HepG2 (cell line): Measurements from ENCODE around the gene ADGRD1. TPM values are rescaled to one million over a fixed set of nuclear protein-coding genes. Genes with fewer than 3 reads are reported as not detected.
A peak's percentile ranks its signal among the peaks of the same experiment; 100 is the strongest.

Experiments
- ATAC-seq: fragments of 200-7000 bp; cut with Tn5 transposase; 3 replicates; pipeline ENCODE4 v1.9.1; 2020; ENCODE audit warnings: mild to moderate bottlenecking, moderate library complexity
- BruUV-seq: library from RNA; stranded (reverse); fragments of 400-500 nt; replicated peaks from 2 replicates; lab custom pipeline; 2021; lab: Mats Ljungman, UMichigan
- CTCF ChIA-PET: fragments of 300-600 bp; formaldehyde crosslinking; extraction: SDS; loops from one replicate; lab custom pipeline; 2021; ENCODE audit warnings: low total read pairs, inconsistent platforms, low intra/inter-chr PET ratio; lab: Yijun Ruan, JAX
- POLR2A ChIA-PET: fragments of 350-600 bp; sonication (Branson Sonifier 250); formaldehyde crosslinking; loops from one replicate; lab custom pipeline; 2020; ENCODE audit warnings: antibody characterized with exemption, inconsistent platforms; lab: Yijun Ruan, JAX
- DNase-seq: peaks from one replicate; pipeline ENCODE4 v3.0.0-alpha.2; 2015; ENCODE audit warnings: low spot score
- FAIRE-seq: peaks from 3 replicates; lab custom pipeline; 2011; peaks lifted over from hg19 to GRCh38; lab: Jason Lieb, UNC
- H2AFZ ChIP-seq: one replicate; pipeline ENCODE4 v1.6.1; 2011; ENCODE audit warnings: low read length, inconsistent platforms
- H3K27ac ChIP-seq: fragments of 300-600 bp; 3 replicates; pipeline ENCODE4 v1.8.0; 2011; ENCODE audit warnings: mixed run types, mild to moderate bottlenecking, mixed read lengths, low read length, inconsistent platforms; ENCODE audit not compliant: insufficient read depth; ENCODE audit errors: extremely low read length
- H3K27me3 ChIP-seq, 2 experiments: fragments of 200-600 bp in 1 of 2; 2 replicates in 1 of 2; 3 replicates in 1 of 2; pipeline versions ENCODE4 v1.6.0 to v1.8.0; 2011; ENCODE audit warnings: low read length in 2 of 2, mild to moderate bottlenecking in 2 of 2, moderate library complexity in 2 of 2, inconsistent platforms in 1 of 2; ENCODE audit not compliant: insufficient read depth in 2 of 2, control insufficient read depth in 1 of 2
- H3K36me3 ChIP-seq, 2 experiments: fragments of 200-600 bp in 1 of 2; replicated peaks in 1 of 2; 2 replicates in 1 of 2; 3 replicates in 1 of 2; pipeline versions ENCODE4 v1.5.1 to v1.8.0; 2011; ENCODE audit warnings: low read length in 2 of 2, inconsistent platforms in 1 of 2; ENCODE audit not compliant: insufficient read depth in 2 of 2, control insufficient read depth in 1 of 2
- H3K4me1 ChIP-seq: 2 replicates; pipeline ENCODE4 v1.5.1; 2012; ENCODE audit warnings: low read length, inconsistent platforms; ENCODE audit not compliant: insufficient read depth
- H3K4me2 ChIP-seq: 2 replicates; pipeline ENCODE4 v1.6.0; 2011; ENCODE audit warnings: low read depth, low read length, inconsistent platforms
- H3K4me3 ChIP-seq, 3 experiments: fragments of 200-600 bp in 1 of 3; sonication (generic), shearing (Covaris generic) in 1 of 3; replicated peaks in 1 of 3; 2 replicates each; pipeline ENCODE4 v1.5.1; 2011 to 2016; ENCODE audit warnings: low read length in 3 of 3, inconsistent platforms in 2 of 3, low read depth in 2 of 3, mild to moderate bottlenecking in 2 of 3, control low read depth in 1 of 3, mixed read lengths in 1 of 3; ENCODE audit not compliant: insufficient read depth in 1 of 3
- H3K79me2 ChIP-seq: one replicate; pipeline ENCODE4 v1.6.1; 2011; ENCODE audit warnings: low read length, inconsistent platforms; ENCODE audit not compliant: insufficient read depth
- H3K9ac ChIP-seq: 2 replicates; pipeline ENCODE4 v1.6.0; 2011; ENCODE audit warnings: mild to moderate bottlenecking, low read depth, low read length, inconsistent platforms; ENCODE audit not compliant: insufficient read depth
- H3K9me3 ChIP-seq: 2 replicates; pipeline ENCODE4 v1.5.1; 2012; ENCODE audit warnings: mild to moderate bottlenecking, low read length
- H4K20me1 ChIP-seq: 2 replicates; pipeline ENCODE4 v1.6.0; 2011; ENCODE audit warnings: inconsistent platforms, mild to moderate bottlenecking, low read length, moderate library complexity; ENCODE audit not compliant: insufficient read depth
- CREB1 ChIP-seq, 2 experiments: fragments of 450-650 bp in 1 of 2; IDR thresholded peaks; 2 replicates each; pipeline ENCODE4 v1.6.1; 2016 to 2017; ENCODE audit warnings: control low read depth in 1 of 2, mild to moderate bottlenecking in 1 of 2, missing compliant biosample characterization in 1 of 2, missing genetic modification characterization in 1 of 2
- NFE2L1 ChIP-seq: sonication (generic); formaldehyde crosslinking; IDR thresholded peaks from 2 replicates; pipeline ENCODE4 v1.4.0; 2020; ENCODE audit warnings: missing genetic modification reagents, mild to moderate bottlenecking, borderline replicate concordance
- RARG ChIP-seq: sonication (generic); formaldehyde crosslinking; IDR thresholded peaks from 2 replicates; pipeline ENCODE4 v1.4.0; 2020; ENCODE audit warnings: low read depth, mild to moderate bottlenecking, missing genetic modification reagents
- ZNF768 ChIP-seq: sonication (generic); formaldehyde crosslinking; IDR thresholded peaks from 2 replicates; pipeline ENCODE4 v1.4.0; 2020; ENCODE audit warnings: missing genetic modification reagents
- WGBS: methylation state at CpG from one replicate; pipeline ENCODE4 v1.1.6; 2017; ENCODE audit warnings: low lambda C conversion rate; 5-methylcytosine and 5-hydroxymethylcytosine counted together
- in situ Hi-C: cut with HindIII; loops from 2 replicates; pipeline ENCODE4 v1.10.0; 2017; ENCODE audit warnings: low pct_unique_long_range_greater_than_20kb; ENCODE audit not compliant: extremely low pct_ligation_motif_present
- intact Hi-C: fragments of 100-400 bp; cut with micrococcal nuclease; formaldehyde crosslinking; loops from one replicate; pipeline ENCODE4 v1.10.0; 2022; ENCODE audit not compliant: unreplicated experiment
- polyA plus RNA-seq, 8 experiments: library from polyadenylated mRNA; depleted of rRNA in 3 of 8; stranded (reverse) in 7 of 8; unstranded in 1 of 8; fragments of >200 nt; fragmentation: Illumina TruSeq in 4 of 8; extraction: Trizol in 4 of 8; gene quantifications; 2 replicates each; pipeline versions ENCODE4 v1.2.1 to v1.2.3, GENCODE V29; 2011 to 2016; ENCODE audit warnings: low read depth in 4 of 8, missing spikeins in 1 of 8, mixed read lengths in 1 of 8; ENCODE audit not compliant: insufficient read depth in 1 of 8
- total RNA-seq, 5 experiments: library from RNA; depleted of rRNA; stranded (reverse); fragments of >200 nt; fragmentation: Illumina TruSeq; extraction: Trizol; gene quantifications; 2 replicates each; pipeline ENCODE4 v1.2.3, GENCODE V29; 2016; ENCODE audit warnings: low read depth in 1 of 5

ADGRD1 gene
- total and polyA plus RNA-seq, 2 of the 13 experiments (the other 11 are each of a cell fraction or from before 2014, with no cell fraction given): 0.46 to 12.4 TPM

DNA sequence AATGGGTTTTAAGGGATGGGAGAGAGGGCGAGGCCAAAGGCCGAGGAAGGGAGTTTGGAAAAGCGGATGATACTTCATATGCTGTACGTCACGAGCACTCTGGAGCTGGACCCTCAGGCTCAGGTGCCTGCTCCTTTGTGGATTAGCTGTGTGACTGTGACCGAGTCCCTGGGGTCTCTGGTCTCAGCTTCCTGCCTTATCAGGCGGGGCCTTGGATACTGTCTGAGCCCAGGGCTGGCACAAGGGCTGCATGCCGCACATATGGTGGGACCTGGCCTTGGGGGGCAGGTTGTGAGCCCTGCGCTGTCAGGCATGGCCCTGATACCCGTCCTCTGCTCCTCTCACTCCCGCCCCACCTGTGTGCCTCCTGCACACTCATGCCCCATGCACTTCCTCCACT is 95.3 kb downstream of the ADGRD1 start:
- no TSS peak for BruUV-seq
- intact Hi-C loops: no loop called here
- no peak for DNase-seq
- no peaks in the 10 kb centered on the region for H3K36me3 ChIP-seq
- H3K27me3 ChIP-seq: no peaks in the 10 kb centered on the region
- no peaks in the 10 kb centered on the region for H3K79me2 ChIP-seq
- H3K9ac ChIP-seq: no peak overlapping the region
- FAIRE-seq: no peak
- POLR2A ChIA-PET: no interaction called here
- H3K9me3 ChIP-seq: no peaks in the 10 kb centered on the region
- no peak overlapping the region for H3K4me2 ChIP-seq
- H3K4me3 ChIP-seq: no peak overlapping the region
- ATAC-seq: no peak
- CTCF ChIA-PET: no interaction called here
- in situ Hi-C loops: no loop called here
- 92% methylated on average over 9 of the region's 11 CpGs for WGBS
- H3K27ac ChIP-seq: no peak overlapping the region
- H2AFZ ChIP-seq: no peak overlapping the region
- TF ChIP-seq RARG: no peak
- TF ChIP-seq ZNF768 (CRISPR knock-in tag): peak; percentile 62
- no peaks in the 10 kb centered on the region for H3K4me1 ChIP-seq
- H4K20me1 ChIP-seq: no peaks in the 10 kb centered on the region

DNA sequence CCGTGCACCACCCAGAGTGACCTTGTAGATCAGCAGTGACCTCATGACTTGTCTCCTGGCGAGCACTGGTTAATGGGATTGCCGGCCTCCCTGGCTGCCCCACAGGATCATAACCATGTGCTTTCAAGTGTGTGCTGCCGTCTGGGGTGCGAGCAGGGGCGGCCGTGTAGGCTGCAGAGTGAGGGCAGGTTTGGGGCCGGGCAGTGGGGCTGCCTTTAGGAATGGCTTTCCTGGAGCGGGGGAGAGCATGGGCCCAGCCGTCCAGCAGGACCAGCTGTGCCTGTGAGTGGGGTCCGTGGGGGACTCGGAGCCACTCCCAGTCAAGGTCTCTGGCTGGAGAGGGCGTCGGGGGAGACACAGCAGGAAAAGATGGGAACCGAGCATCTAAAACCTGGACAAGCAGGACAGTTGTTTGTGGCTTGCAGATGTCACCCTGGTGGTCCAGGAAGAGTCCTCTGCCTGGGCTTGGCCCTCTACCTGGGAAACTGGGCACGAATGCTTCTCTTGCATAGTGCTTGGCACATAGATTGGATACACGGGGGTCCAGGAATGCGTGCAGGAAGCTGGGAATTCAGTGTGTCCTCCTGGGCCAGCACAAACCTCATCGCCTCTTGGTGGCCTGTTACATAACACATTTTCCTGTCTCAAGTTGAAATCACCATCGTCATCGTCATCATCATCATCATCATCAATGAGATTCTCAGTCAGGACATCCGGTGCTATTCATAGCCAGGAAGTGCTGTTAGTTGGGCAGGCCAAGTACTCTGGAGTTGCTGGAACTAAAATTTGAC is 96.0 kb downstream of the ADGRD1 start:
- H3K9me3 ChIP-seq: no peaks in the 10 kb centered on the region
- H3K4me2 ChIP-seq: no peak overlapping the region
- no peak overlapping the region for H2AFZ ChIP-seq
- H3K4me3 ChIP-seq: no peak overlapping the region
- in situ Hi-C loops (no loop called here), intact Hi-C loops (no loop called here)
- ChIA-PET CTCF (no interaction called here), POLR2A (no interaction called here)
- WGBS: 72% methylated on average over 11 of the region's 22 CpGs
- no peak overlapping the region for H3K27ac ChIP-seq
- H3K4me1 ChIP-seq: no peaks in the 10 kb centered on the region
- ATAC-seq (no peak), FAIRE-seq (no peak), DNase-seq (no peak)
- no peaks in the 10 kb centered on the region for H3K36me3 ChIP-seq
- BruUV-seq: no TSS peak
- no peak overlapping the region for H3K9ac ChIP-seq
- no peaks in the 10 kb centered on the region for H4K20me1 ChIP-seq
- no peaks in the 10 kb centered on the region for H3K27me3 ChIP-seq
- no peaks in the 10 kb centered on the region for H3K79me2 ChIP-seq
- TF ChIP-seq NFE2L1 (no peak), CREB1 (IDR thresholded peaks at IDR 0.05) (peak; percentile 71), CREB1 (CRISPR knock-in tag; IDR thresholded peaks at IDR 0.05) (no peak)
